H1 (cell line): Measurements from ENCODE around the gene BORA. TPM values are rescaled to one million over a fixed set of nuclear protein-coding genes. Genes with fewer than 3 reads are reported as not detected.

Source experiments
- CTCF ChIA-PET: fragments of 300-600 bp; sonication (Branson Sonifier 250); formaldehyde crosslinking; loops from one replicate; lab custom pipeline; 2021; ENCODE audit not compliant: partially characterized antibody; lab: Charles Lee
- POLR2A ChIA-PET: fragments of 300-600 bp; sonication (Branson Sonifier 250); formaldehyde crosslinking; loops from one replicate; lab custom pipeline; 2021; ENCODE audit warnings: inconsistent platforms; ENCODE audit not compliant: partially characterized antibody; lab: Charles Lee
- DNase-seq, 2 experiments: peaks; one replicate each; pipeline versions ENCODE4 v3.0.0 to v3.0.0-alpha.2; 2010 to 2022; ENCODE audit warnings: low spot score in 2 of 2, low read depth in 1 of 2, mixed read lengths in 1 of 2
- FAIRE-seq: peaks from 2 replicates; lab custom pipeline; 2011; peaks lifted over from hg19 to GRCh38; lab: Jason Lieb, UNC
- H2AFZ ChIP-seq: 2 replicates; pipeline ENCODE4 v1.8.1; 2012; ENCODE audit warnings: low read length, inconsistent platforms
- H2AK5ac ChIP-seq: 2 replicates; pipeline ENCODE4 v1.6.1; 2013; ENCODE audit warnings: low read depth, low read length
- H2BK120ac ChIP-seq: replicated peaks from 2 replicates; pipeline ENCODE3; 2013; ENCODE audit warnings: low read depth, low read length, inconsistent platforms
- H2BK12ac ChIP-seq: 2 replicates; pipeline ENCODE4 v1.6.1; 2013; ENCODE audit warnings: low read depth, low read length
- H2BK15ac ChIP-seq: 2 replicates; pipeline ENCODE4 v1.6.1; 2013; ENCODE audit warnings: low read length
- H2BK20ac ChIP-seq: 2 replicates; pipeline ENCODE4 v1.6.1; 2013; ENCODE audit warnings: low read length
- H2BK5ac ChIP-seq: 2 replicates; pipeline ENCODE4 v1.6.1; 2013; ENCODE audit warnings: low read depth, low read length
- H3K14ac ChIP-seq: 2 replicates; pipeline ENCODE4 v1.6.1; 2013; ENCODE audit warnings: inconsistent platforms; ENCODE audit not compliant: insufficient read length
- H3K18ac ChIP-seq: 2 replicates; pipeline ENCODE4 v1.6.1; 2013; ENCODE audit warnings: low read length; ENCODE audit errors: extremely low read depth
- H3K23ac ChIP-seq: 2 replicates; pipeline ENCODE4 v1.6.1; 2013; ENCODE audit warnings: inconsistent platforms; ENCODE audit not compliant: insufficient read length
- H3K23me2 ChIP-seq: 2 replicates; pipeline ENCODE4 v1.6.1; 2013; ENCODE audit warnings: low read depth, low read length
- H3K27ac ChIP-seq: 2 replicates; pipeline ENCODE4 v1.6.1; 2011; ENCODE audit warnings: low read depth, low read length, inconsistent platforms
- H3K27me3 ChIP-seq, 4 experiments: replicated peaks in 1 of 4; 1 replicate in 1 of 4; 2 replicates in 3 of 4; pipeline versions ENCODE4 v1.6.1 to v1.8.1; 2011 to 2013; ENCODE audit warnings: low read length in 3 of 4, mild to moderate bottlenecking in 3 of 4, inconsistent platforms in 2 of 4, mixed read lengths in 2 of 4, moderate library complexity in 1 of 4; ENCODE audit not compliant: control insufficient read depth in 3 of 4, insufficient read depth in 3 of 4; ENCODE audit errors: extremely low read depth in 1 of 4
- H3K36me3 ChIP-seq, 4 experiments: 2 replicates each; pipeline versions ENCODE4 v1.6.1 to v1.8.1; 2011 to 2013; ENCODE audit warnings: mild to moderate bottlenecking in 4 of 4, low read length in 3 of 4, moderate library complexity in 2 of 4, control low read depth in 1 of 4, inconsistent platforms in 1 of 4; ENCODE audit not compliant: insufficient read depth in 4 of 4, control insufficient read depth in 2 of 4
- H3K4ac ChIP-seq: replicated peaks from 2 replicates; pipeline ENCODE3; 2013; ENCODE audit warnings: low read length, low read depth, mixed read lengths, inconsistent platforms; ENCODE audit not compliant: insufficient read length
- H3K4me1 ChIP-seq, 4 experiments: replicated peaks in 1 of 4; 1 replicate in 1 of 4; 2 replicates in 3 of 4; pipeline versions ENCODE4 v1.6.1 to v1.8.1; 2011 to 2013; ENCODE audit warnings: low read length in 3 of 4, inconsistent platforms in 2 of 4, mixed read lengths in 1 of 4; ENCODE audit not compliant: insufficient read depth in 4 of 4, control insufficient read depth in 3 of 4
- H3K4me2 ChIP-seq, 2 experiments: 2 replicates each; pipeline versions ENCODE4 v1.6.1 to v1.8.1; 2011 to 2013; ENCODE audit warnings: low read depth in 2 of 2, low read length in 2 of 2, control low read depth in 1 of 2, inconsistent platforms in 1 of 2, mild to moderate bottlenecking in 1 of 2; ENCODE audit not compliant: insufficient read depth in 1 of 2
- H3K4me3 ChIP-seq, 4 experiments: fragments of 200-600, 300-600 bp in 1 of 4; sonication (generic), shearing (Covaris generic), sonication (Bioruptor Twin) in 1 of 4; 2 replicates each; pipeline versions ENCODE4 v1.5.1 to v1.8.1; 2011 to 2016; ENCODE audit warnings: low read length in 4 of 4, low read depth in 3 of 4, control low read depth in 2 of 4, inconsistent platforms in 2 of 4, mild to moderate bottlenecking in 2 of 4, mixed read lengths in 1 of 4, moderate library complexity in 1 of 4; ENCODE audit not compliant: insufficient read depth in 2 of 4; ENCODE audit errors: extremely low read depth in 1 of 4
- H3K56ac ChIP-seq: replicated peaks from 2 replicates; pipeline ENCODE3; 2013; ENCODE audit warnings: low read depth, mild to moderate bottlenecking, mixed read lengths, low read length, inconsistent platforms; ENCODE audit not compliant: insufficient read length
- H3K79me1 ChIP-seq: 2 replicates; pipeline ENCODE4 v1.6.1; 2013; ENCODE audit warnings: low read depth, low read length, control low read depth
- H3K79me2 ChIP-seq, 2 experiments: 2 replicates each; pipeline versions ENCODE4 v1.6.1 to v1.8.1; 2012 to 2013; ENCODE audit warnings: low read length in 2 of 2, mild to moderate bottlenecking in 2 of 2, inconsistent platforms in 1 of 2; ENCODE audit not compliant: insufficient read depth in 2 of 2, control insufficient read depth in 1 of 2
- H3K9ac ChIP-seq, 4 experiments: replicated peaks in 1 of 4; 1 replicate in 1 of 4; 2 replicates in 3 of 4; pipeline versions ENCODE4 v1.6.1 to v1.8.1; 2011 to 2013; ENCODE audit warnings: low read depth in 3 of 4, low read length in 3 of 4, control low read depth in 2 of 4, mild to moderate bottlenecking in 2 of 4, moderate library complexity in 2 of 4, inconsistent platforms in 1 of 4; ENCODE audit errors: extremely low read depth in 1 of 4
- H3K9me3 ChIP-seq, 2 experiments: 2 replicates each; pipeline versions ENCODE4 v1.6.1 to v1.8.1; 2012 to 2013; ENCODE audit warnings: mild to moderate bottlenecking in 2 of 2, moderate library complexity in 2 of 2, control low read depth in 1 of 2, inconsistent platforms in 1 of 2, low read depth in 1 of 2, low read length in 1 of 2, mixed read lengths in 1 of 2; ENCODE audit not compliant: insufficient read depth in 2 of 2
- H4K20me1 ChIP-seq, 2 experiments: replicated peaks in 1 of 2; 2 replicates each; pipeline versions ENCODE3 to v1.8.1; 2011 to 2013; ENCODE audit warnings: inconsistent platforms in 2 of 2, low read length in 2 of 2, mild to moderate bottlenecking in 1 of 2; ENCODE audit not compliant: insufficient read depth in 2 of 2, control insufficient read depth in 1 of 2
- H4K5ac ChIP-seq: 2 replicates; pipeline ENCODE4 v1.6.1; 2013; ENCODE audit warnings: low read length, low read depth, mixed read lengths, inconsistent platforms; ENCODE audit not compliant: insufficient read length
- H4K8ac ChIP-seq: 2 replicates; pipeline ENCODE4 v1.8.0; 2013; ENCODE audit warnings: mild to moderate bottlenecking, moderate library complexity, low read length, inconsistent platforms; ENCODE audit not compliant: insufficient read depth; ENCODE audit errors: extremely low read depth
- H4K91ac ChIP-seq: replicated peaks from 2 replicates; pipeline ENCODE3; 2013; ENCODE audit warnings: low read length, mixed read lengths, inconsistent platforms; ENCODE audit not compliant: insufficient read length
- SUZ12 ChIP-seq: fragments of 200-600 bp; sonication (generic); IDR thresholded peaks from 2 replicates; pipeline ENCODE4 v1.6.1; 2012; ENCODE audit warnings: mild to moderate bottlenecking, inconsistent platforms, low read length, moderate library complexity, mixed read lengths
- WGBS, 2 experiments: shearing (Covaris generic) in 1 of 2; methylation state at CpG; one replicate each; pipeline versions ENCODE4 v1.1.6 to v1.1.7; 2013 to 2015; ENCODE audit warnings: low lambda C conversion rate in 2 of 2, mixed read lengths in 2 of 2, inconsistent platforms in 1 of 2, low coverage in 1 of 2, missing lambda C conversion rate in 1 of 2; ENCODE audit not compliant: insufficient replicate concordance in 2 of 2, insufficient coverage in 1 of 2, insufficient read length in 1 of 2; ENCODE audit errors: extremely low coverage in 1 of 2, missing lambda C conversion rate in 1 of 2; 5-methylcytosine and 5-hydroxymethylcytosine counted together
- polyA plus RNA-seq, 7 experiments: library from polyadenylated mRNA; depleted of rRNA in 3 of 7; stranded (reverse) in 5 of 7; unstranded in 2 of 7; fragments of >200 nt in 5 of 7; fragments of 200-250 nt in 2 of 7; gene quantifications; 1 replicate in 5 of 7; 2 replicates in 1 of 7; 4 replicates in 1 of 7; pipeline versions ENCODE4 v1.2.1 to v1.2.3, GENCODE V29; 2011 to 2013; ENCODE audit warnings: missing spikeins in 2 of 7, mixed read lengths in 2 of 7
- total RNA-seq: library from RNA; stranded (reverse); fragmentation: NEBNext Ultra II Directional; extraction: Animal tissue kit (Norgen Biotek cat#: 25700); gene quantifications from 2 replicates; pipeline ENCODE4 v1.2.1, GENCODE V29; 2021

BORA gene
- total and polyA plus RNA-seq, 2 of the 8 experiments (the other 6 are each of a cell fraction or from before 2014, with no cell fraction given), result 4.9 to 12.9 TPM

- H3K27ac ChIP-seq, result no peak overlapping the region
- H4K8ac ChIP-seq, result no peak overlapping the region
- no peak overlapping the region for H2BK5ac ChIP-seq
- no peaks in the 10 kb centered on the region for H3K4me1 ChIP-seq
- no peak overlapping the region for H2BK15ac ChIP-seq
- no peak for TF ChIP-seq SUZ12
- no peaks in the 10 kb centered on the region for H4K20me1 ChIP-seq
- no peak overlapping the region for H2AK5ac ChIP-seq
- H3K4me3 ChIP-seq, result no peak overlapping the region
- H2BK12ac ChIP-seq, result no peak overlapping the region
- no peak for FAIRE-seq
- H3K4me2 ChIP-seq, result no peak overlapping the region
- no peak overlapping the region for H4K91ac ChIP-seq
- H2AFZ ChIP-seq, result no peak overlapping the region
- no peak overlapping the region for H2BK20ac ChIP-seq
- no peaks in the 10 kb centered on the region for H3K23me2 ChIP-seq
- CTCF ChIA-PET, result no interaction called here
- WGBS, 2 experiments, result 92% methylated on average over 2 of the region's 2 CpGs; no CpG with 5 or more reads in 1 of the 2 experiments
- H3K18ac ChIP-seq, result no peak overlapping the region
- H3K4ac ChIP-seq, result no peak overlapping the region
- H3K9ac ChIP-seq, result no peak overlapping the region
- no peak overlapping the region for H3K23ac ChIP-seq
- POLR2A ChIA-PET, result no interaction called here
- no peaks in the 10 kb centered on the region for H3K9me3 ChIP-seq
- H3K79me1 ChIP-seq, result no peaks in the 10 kb centered on the region
- no peak overlapping the region for H3K14ac ChIP-seq
- no peak overlapping the region for H3K56ac ChIP-seq
- no peaks in the 10 kb centered on the region for H3K27me3 ChIP-seq
- no peak overlapping the region for H2BK120ac ChIP-seq
- H3K36me3 ChIP-seq, result peaks cover 25 to 87% (median 62%) of the 10 kb centered on the region in 4 experiments
- DNase-seq, result no peak
- H4K5ac ChIP-seq, result no peak overlapping the region
- H3K79me2 ChIP-seq, result peaks cover 0 to 13% of the 10 kb centered on the region in 2 experiments; a peak in 2 of 4 replicates
Observed at GRCh38 chr13:72774019-72774418, 46.3 kb downstream of the BORA start.
